Hepatic stellate cell (primary cell): ENCODE results near the gene APOBEC4.

Experiments
- DNase-seq: peaks from one replicate; pipeline ENCODE4 v3.0.0; 2011; ENCODE audit warnings: low spot score

The APOBEC4 gene

GRCh38 chr1:183600634-183601033 is 52.5 kb downstream of the APOBEC4 start:
- DNase-seq: no peak

GRCh38 chr1:183600136-183600535 is 53.0 kb downstream of the APOBEC4 start:
- peak; percentile 32 for DNase-seq

DNA sequence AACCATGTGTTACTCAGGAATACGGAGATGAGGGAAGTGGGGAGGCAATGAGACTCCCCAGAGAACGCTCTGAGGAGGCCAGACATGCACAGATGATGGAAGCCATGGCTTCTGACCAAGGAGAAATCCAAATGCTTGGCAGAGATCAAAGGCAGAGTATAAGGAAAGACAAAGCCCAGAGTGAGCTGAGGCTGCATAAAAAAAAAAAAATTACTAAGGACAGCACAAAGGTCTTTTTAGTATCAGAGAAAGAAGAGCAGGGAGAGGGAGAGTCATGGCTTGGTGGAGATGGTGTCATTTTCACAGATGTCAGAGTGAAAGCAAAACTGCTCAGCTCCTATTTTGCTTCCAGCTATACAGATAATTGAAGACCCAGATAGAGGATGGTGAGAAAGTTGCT is 54.7 kb downstream of the APOBEC4 start:
- DNase-seq: no peak

GRCh38 chr1:183597656-183598347 is 55.3 kb downstream of the APOBEC4 start:
- DNase-seq: no peak

- no peak for DNase-seq
Measured at GRCh38 chr1:183596500-183596899, 56.6 kb downstream of the APOBEC4 start.
